LNCAP (cell line): Measurements from ENCODE around the gene NDRG3.

ENCODE experiments used
- CTCF ChIP-seq: fragments of 450-650 bp; IDR thresholded peaks from 2 replicates; pipeline ENCODE4 v1.5.1; 2017; ENCODE audit warnings: mild to moderate bottlenecking

The NDRG3 gene

DNA sequence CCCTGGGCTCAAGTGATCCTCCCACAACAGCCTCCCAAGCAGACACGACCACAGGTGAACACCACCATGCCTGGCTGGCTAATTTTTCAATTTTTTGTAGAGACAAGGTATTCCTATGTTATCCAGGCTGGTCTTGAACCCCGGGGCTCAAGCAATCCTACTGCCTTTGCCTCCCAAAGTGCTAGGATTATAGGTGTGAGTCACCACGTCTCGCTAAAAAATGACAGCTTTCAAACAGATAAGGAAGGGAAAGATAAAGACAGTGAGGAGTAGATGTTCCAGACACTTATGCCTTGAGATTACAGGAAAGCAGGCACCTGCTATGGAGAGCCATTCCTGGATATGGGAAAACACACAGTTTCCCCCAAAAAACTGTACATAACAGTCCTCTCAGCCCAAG is 58.9 kb downstream of the NDRG3 start:
- TF ChIP-seq CTCF = no peak

DNA sequence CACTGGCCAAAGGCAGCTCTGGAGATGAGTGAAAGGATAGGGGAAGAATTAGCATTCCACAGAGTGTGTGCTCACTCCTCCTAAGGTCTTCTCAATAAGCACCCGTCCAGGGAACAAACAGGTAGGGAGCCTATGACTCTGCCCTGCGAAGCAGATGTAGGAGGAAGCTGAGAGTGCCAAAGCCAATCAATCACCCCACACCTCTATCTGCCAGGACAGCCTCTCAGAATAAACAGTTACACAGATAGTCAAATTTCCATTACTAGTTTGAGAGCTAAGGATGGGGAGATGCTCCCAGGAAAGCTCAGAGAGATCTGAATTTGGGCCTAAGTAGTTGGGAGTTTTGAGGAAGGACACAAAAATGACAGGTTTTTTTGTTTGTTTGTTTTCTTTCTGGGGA is 59.4 kb downstream of the NDRG3 start:
- no peak for TF ChIP-seq CTCF

DNA sequence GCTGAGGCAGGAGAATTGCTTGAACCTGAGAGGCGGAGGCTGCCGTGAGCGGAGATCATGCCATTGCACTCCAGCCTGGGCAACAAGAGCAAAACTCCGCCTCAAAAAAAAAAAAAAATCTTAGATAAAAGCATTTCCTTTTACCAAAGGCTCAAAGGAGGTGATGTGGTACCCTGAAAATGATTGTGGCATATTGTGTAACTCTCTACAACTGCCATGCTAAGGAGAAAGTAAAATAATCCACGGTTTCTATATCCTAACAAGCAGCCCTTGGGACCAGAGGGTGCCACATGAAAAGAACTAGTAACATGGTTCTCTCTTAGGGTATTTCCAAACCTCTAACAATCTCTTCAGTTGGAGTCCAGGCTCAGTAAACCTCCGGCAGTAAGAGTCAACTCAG is 61.1 kb downstream of the NDRG3 start:
- no peak for TF ChIP-seq CTCF

DNA sequence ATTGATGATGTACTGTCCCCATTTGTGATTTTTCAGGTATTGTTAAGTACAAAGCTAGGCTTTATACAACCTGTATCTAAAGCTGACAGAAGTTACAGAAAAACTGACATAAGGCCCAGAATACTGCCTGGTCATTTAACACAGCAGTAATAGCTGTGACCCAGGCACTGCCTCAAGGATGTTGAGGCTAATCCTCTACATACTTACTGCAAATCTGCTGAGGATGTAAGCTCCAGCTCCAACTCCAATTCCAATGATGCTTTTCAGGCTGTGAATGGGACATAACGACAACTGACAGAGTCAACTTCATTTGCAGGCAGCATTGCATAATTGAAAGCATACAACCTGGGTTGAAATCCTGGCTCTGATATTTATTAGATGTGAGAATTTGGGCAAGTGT is 63.6 kb downstream of the NDRG3 start:
- TF ChIP-seq CTCF = no peak

DNA sequence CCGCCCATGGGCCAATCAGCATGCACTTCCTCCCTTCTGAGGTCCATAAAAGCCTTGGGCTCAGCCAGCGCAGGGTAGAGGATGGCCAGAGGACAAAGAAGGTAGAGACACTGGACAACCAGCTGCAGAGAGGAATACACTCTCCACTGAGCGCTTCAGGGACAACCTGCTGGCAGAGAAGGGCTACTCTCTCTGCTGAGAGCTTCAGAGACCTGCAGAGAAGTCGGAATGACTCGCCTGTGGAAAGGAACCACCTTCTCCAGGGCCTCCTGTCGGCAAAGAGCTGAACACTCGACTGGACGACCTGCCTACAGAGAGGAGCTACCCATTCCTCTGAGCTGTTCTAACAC is 68.5 kb downstream of the NDRG3 start:
- no peak for TF ChIP-seq CTCF

GRCh38 chr20:36676701-36677421 is 69.0 kb downstream of the NDRG3 start:
- no peak for TF ChIP-seq CTCF

- no peak for TF ChIP-seq CTCF
Measured at GRCh38 chr20:36672991-36673390, 72.9 kb downstream of the NDRG3 start.
